SK-N-SH (cell line): ENCODE data around the gene C19orf73. TPM values are rescaled to one million over a fixed set of nuclear protein-coding genes. Genes with fewer than 3 reads are reported as not detected.

Experiments used
- CTCF ChIA-PET: fragments of 300-600, 350-600 bp; formaldehyde crosslinking; extraction: SDS; loops from one replicate; lab custom pipeline; 2021; lab: Yijun Ruan, JAX
- POLR2A ChIA-PET: fragments of 350-600 bp; sonication (Branson Sonifier 250); formaldehyde crosslinking; extraction: SDS; loops from one replicate; lab custom pipeline; 2020; ENCODE audit warnings: antibody characterized with exemption, inconsistent platforms; lab: Yijun Ruan, JAX
- DNase-seq: peaks from one replicate; pipeline ENCODE4 v3.0.0; 2012
- H2AFZ ChIP-seq: fragments of 200-600 bp; sonication (generic); 2 replicates; pipeline ENCODE4 v1.8.1; 2016; ENCODE audit warnings: antibody characterized with exemption, mild to moderate bottlenecking, low read depth
- H3F3A ChIP-seq: fragments of 200-600 bp; sonication (generic); replicated peaks from 2 replicates; pipeline ENCODE3; 2016; ENCODE audit warnings: antibody characterized with exemption, mild to moderate bottlenecking; ENCODE audit not compliant: insufficient read depth
- H3K27ac ChIP-seq, 2 experiments: fragments of 200-500 bp in 1 of 2; fragments of 200-600 bp in 1 of 2; sonication (Bioruptor generic) in 1 of 2; sonication (generic), shearing (Covaris generic) in 1 of 2; 2 replicates each; pipeline versions ENCODE4 v1.5.1 to v1.6.1; 2014 to 2016; ENCODE audit warnings: low read depth in 2 of 2, inconsistent platforms in 1 of 2, low read length in 1 of 2, mild to moderate bottlenecking in 1 of 2, mixed read lengths in 1 of 2
- H3K27me3 ChIP-seq: fragments of 200-600 bp; sonication (generic), shearing (Covaris generic); 2 replicates; pipeline ENCODE4 v1.6.1; 2016; ENCODE audit warnings: mixed run types; ENCODE audit not compliant: insufficient read depth
- H3K36me3 ChIP-seq, 2 experiments: fragments of 200-500 bp in 1 of 2; fragments of 200-600 bp in 1 of 2; sonication (Bioruptor generic) in 1 of 2; sonication (generic) in 1 of 2; replicated peaks in 1 of 2; 2 replicates each; pipeline versions ENCODE3 to v1.5.1; 2014 to 2016; ENCODE audit warnings: low read length in 1 of 2, mild to moderate bottlenecking in 1 of 2; ENCODE audit not compliant: insufficient read depth in 2 of 2, control insufficient read depth in 1 of 2
- H3K4me1 ChIP-seq, 2 experiments: fragments of 200-500 bp in 1 of 2; fragments of 200-600 bp in 1 of 2; sonication (Bioruptor generic) in 1 of 2; sonication (generic), shearing (Covaris generic) in 1 of 2; 2 replicates each; pipeline versions ENCODE4 v1.5.1 to v1.6.1; 2014 to 2016; ENCODE audit warnings: low read depth in 1 of 2, low read length in 1 of 2, mixed run types in 1 of 2; ENCODE audit not compliant: insufficient read depth in 2 of 2, control insufficient read depth in 1 of 2
- H3K4me2 ChIP-seq: fragments of 200-600 bp; sonication (generic), shearing (Covaris generic); 2 replicates; pipeline ENCODE4 v1.6.1; 2017; ENCODE audit warnings: mixed run types
- H3K4me3 ChIP-seq, 2 experiments: fragments of 200-500 bp in 1 of 2; fragments of 200-600 bp in 1 of 2; sonication (Bioruptor generic) in 1 of 2; sonication (generic), shearing (Covaris generic) in 1 of 2; 2 replicates each; pipeline versions ENCODE4 v1.5.1 to v1.8.1; 2014 to 2016; ENCODE audit warnings: low read depth in 2 of 2, inconsistent platforms in 1 of 2, low read length in 1 of 2, mild to moderate bottlenecking in 1 of 2, mixed read lengths in 1 of 2, moderate library complexity in 1 of 2
- H3K79me2 ChIP-seq: fragments of 200-600 bp; sonication (generic); 2 replicates; pipeline ENCODE4 v1.8.1; 2017; ENCODE audit warnings: mild to moderate bottlenecking; ENCODE audit not compliant: insufficient read depth
- H3K9ac ChIP-seq: fragments of 200-600 bp; sonication (generic); 2 replicates; pipeline ENCODE4 v1.6.1; 2017; ENCODE audit warnings: mixed run types
- H3K9me2 ChIP-seq: fragments of 200-600 bp; sonication (generic); 2 replicates; pipeline ENCODE4 v1.6.1; 2017; ENCODE audit warnings: mixed run types
- H3K9me3 ChIP-seq: fragments of 200-600 bp; sonication (generic); 2 replicates; pipeline ENCODE4 v1.6.1; 2017; ENCODE audit warnings: mixed run types, mild to moderate bottlenecking, moderate library complexity
- H4K20me1 ChIP-seq: fragments of 200-600 bp; sonication (generic); 2 replicates; pipeline ENCODE4 v1.6.1; 2017; ENCODE audit warnings: mild to moderate bottlenecking, mixed run types; ENCODE audit not compliant: insufficient read depth
- CHD2 ChIP-seq: fragments of 150-350 bp; IDR thresholded peaks from 2 replicates; pipeline ENCODE4 v1.6.1; 2018; ENCODE audit warnings: low read length; ENCODE audit not compliant: partially characterized antibody
- ELF1 ChIP-seq: IDR thresholded peaks from 2 replicates; pipeline ENCODE4 v1.4.0; 2012
- EZH2phosphoT487 ChIP-seq: fragments of 200-600 bp; sonication (generic); IDR thresholded peaks from 2 replicates; pipeline ENCODE4 v1.6.1; 2017; ENCODE audit warnings: low read depth, mixed run types, mild to moderate bottlenecking, antibody characterized with exemption, moderate library complexity, borderline replicate concordance
- FOSL2 ChIP-seq: IDR thresholded peaks from 2 replicates; pipeline ENCODE4 v1.4.0; 2012; ENCODE audit warnings: low read depth, mild to moderate bottlenecking, moderate library complexity, borderline replicate concordance
- FOXJ3 ChIP-seq: sonication (generic); formaldehyde crosslinking; IDR thresholded peaks from 2 replicates; pipeline ENCODE4 v1.5.1; 2020; ENCODE audit warnings: mild to moderate bottlenecking, missing genetic modification reagents
- GABPA ChIP-seq: IDR thresholded peaks from 2 replicates; pipeline ENCODE4 v1.4.0; 2012; ENCODE audit warnings: low read depth, mild to moderate bottlenecking
- GATA2 ChIP-seq: sonication (generic); formaldehyde crosslinking; IDR thresholded peaks from 2 replicates; pipeline ENCODE4 v1.5.0; 2020; ENCODE audit warnings: mild to moderate bottlenecking, missing genetic modification reagents
- JUND ChIP-seq: IDR thresholded peaks from 2 replicates; pipeline ENCODE4 v1.4.0; 2012
- MEF2A ChIP-seq: IDR thresholded peaks from 2 replicates; pipeline ENCODE4 v1.4.0; 2012; ENCODE audit warnings: low read depth, borderline replicate concordance
- MXI1 ChIP-seq: IDR thresholded peaks from 2 replicates; pipeline ENCODE4 v1.6.1; 2012; ENCODE audit warnings: mild to moderate bottlenecking, low read depth, low read length, improper control_type of control experiment
- NRF1 ChIP-seq: IDR thresholded peaks from 2 replicates; pipeline ENCODE4 v1.6.1; 2012; ENCODE audit warnings: low read depth, mild to moderate bottlenecking, low read length
- PBX3 ChIP-seq: IDR thresholded peaks from 2 replicates; pipeline ENCODE4; 2012
- POLR2AphosphoS5 ChIP-seq: IDR thresholded peaks from 2 replicates; pipeline ENCODE4 v1.6.1; 2012; ENCODE audit warnings: low read depth, low read length
- RAD21 ChIP-seq: IDR thresholded peaks from 2 replicates; pipeline ENCODE4 v1.6.1; 2012; ENCODE audit warnings: mild to moderate bottlenecking, low read length
- RCOR1 ChIP-seq: fragments of 150-350 bp; IDR thresholded peaks from 2 replicates; pipeline ENCODE4 v1.6.1; 2017; ENCODE audit warnings: antibody characterized with exemption, low read length
- RFX5 ChIP-seq: IDR thresholded peaks from 2 replicates; pipeline ENCODE4 v1.6.1; 2012; ENCODE audit warnings: mild to moderate bottlenecking, improper control_type of control experiment, low read length
- RXRA ChIP-seq: IDR thresholded peaks from 2 replicates; pipeline ENCODE4 v1.4.0; 2012; ENCODE audit warnings: low read depth, mild to moderate bottlenecking, borderline replicate concordance
- SIN3A ChIP-seq: IDR thresholded peaks from 2 replicates; pipeline ENCODE4 v1.6.1; 2012; ENCODE audit warnings: low read depth, mild to moderate bottlenecking, low read length, moderate library complexity, borderline replicate concordance
- TCF12 ChIP-seq: IDR thresholded peaks from 2 replicates; pipeline ENCODE4 v1.4.0; 2012
- TEAD4 ChIP-seq: IDR thresholded peaks from 2 replicates; pipeline ENCODE4 v1.4.0; 2012; ENCODE audit warnings: mild to moderate bottlenecking, borderline replicate concordance; ENCODE audit not compliant: insufficient read depth
- WGBS: methylation state at CpG from one replicate; pipeline ENCODE4 v1.1.6; 2017; ENCODE audit warnings: low lambda C conversion rate; 5-methylcytosine and 5-hydroxymethylcytosine counted together
- polyA plus RNA-seq, 3 experiments: library from polyadenylated mRNA; depleted of rRNA; stranded (reverse); fragments of >200 nt; gene quantifications; 2 replicates each; pipeline ENCODE4 v1.2.3, GENCODE V29; 2012

The C19orf73 gene
- polyA plus RNA-seq, 1 of the 3 experiments (the other 2 are of a cell fraction) = 3.0 TPM

DNA sequence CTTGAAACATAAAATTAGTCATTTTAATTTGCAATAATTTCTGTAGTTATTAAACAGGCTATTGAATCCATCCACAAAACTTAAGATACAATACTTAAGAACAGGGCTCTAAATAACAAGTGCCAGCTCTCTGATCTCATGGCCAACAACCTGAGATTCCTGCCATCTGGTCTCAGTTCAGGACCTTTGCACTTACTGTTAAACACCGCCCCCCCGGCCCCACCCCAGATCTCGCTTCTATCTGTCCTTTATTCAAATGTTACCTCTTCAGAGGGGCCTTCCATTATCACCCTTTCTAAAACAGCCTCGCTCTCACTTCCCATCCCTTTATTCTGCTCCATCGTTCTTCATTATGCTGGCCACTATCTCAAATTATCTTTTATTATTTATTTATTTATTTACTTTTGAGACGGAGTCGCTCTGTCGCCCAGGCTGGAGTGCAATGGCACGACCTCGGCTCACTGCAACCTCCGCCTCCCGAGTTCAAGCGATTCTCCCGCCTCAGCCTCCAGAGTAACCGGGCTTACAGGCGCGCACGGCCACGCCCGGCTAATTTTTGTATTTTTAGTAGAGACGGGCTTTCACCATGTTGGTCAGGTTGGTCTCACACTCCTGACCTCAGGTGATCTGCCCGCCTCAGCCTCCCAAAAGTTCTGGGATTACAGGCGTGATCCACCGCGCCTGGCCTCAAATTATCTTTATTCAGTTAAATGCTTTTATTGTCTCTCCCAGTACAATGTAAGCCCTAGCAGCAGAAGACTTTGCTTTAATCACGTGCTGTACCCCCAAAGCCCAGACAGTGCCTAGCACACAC, 34.5 kb downstream of the C19orf73 start (continued):
- TF ChIP-seq JUND (no peak), SIN3A (no peak), GABPA (no peak), FOXJ3 (CRISPR knock-in tag) (no peak), RAD21 (no peak), PBX3 (no peak), MEF2A (no peak), FOSL2 (no peak), RCOR1 (no peak)
- TF ChIP-seq, all 33 proteins: peak for 0

DNA sequence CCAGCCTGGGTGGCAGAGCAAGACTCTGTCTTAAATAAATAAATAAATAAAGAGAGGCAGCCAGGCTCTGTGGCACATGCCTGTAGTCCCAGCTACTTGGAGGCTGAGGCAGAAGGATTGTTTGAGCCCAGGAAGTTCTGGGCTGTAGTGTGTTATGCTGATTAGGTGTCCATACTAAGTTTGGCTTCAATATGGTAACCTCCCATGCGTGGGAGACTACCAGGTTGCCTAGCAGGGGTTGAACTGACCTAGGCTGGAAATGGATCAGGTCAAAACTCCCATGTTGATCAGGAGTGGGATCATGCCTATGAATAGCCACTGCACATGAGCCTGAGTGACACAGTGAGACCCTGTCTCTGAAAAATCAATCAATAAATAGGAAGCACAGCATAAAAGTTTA, 37.7 kb downstream of the C19orf73 start:
- H3K4me2 ChIP-seq = no peak overlapping the region
- H3K4me3 ChIP-seq = no peak overlapping the region
- 60% methylated on average over 1 of the region's 1 CpG for WGBS
- peaks cover 14% of the 10 kb centered on the region for H3K79me2 ChIP-seq
- peaks cover 8% of the 10 kb centered on the region for H4K20me1 ChIP-seq
- no peaks in the 10 kb centered on the region for H3K36me3 ChIP-seq
- no peak for DNase-seq
- H3K4me1 ChIP-seq = peaks cover under 1 to 6% of the 10 kb centered on the region in 2 experiments; a peak in 1 of 4 replicates
- peaks cover 8% of the 10 kb centered on the region for H3F3A ChIP-seq
- H3K9me3 ChIP-seq = no peaks in the 10 kb centered on the region
- H3K9ac ChIP-seq = no peak overlapping the region
- H3K9me2 ChIP-seq = no peaks in the 10 kb centered on the region
- no peaks in the 10 kb centered on the region for H3K27me3 ChIP-seq
- POLR2A ChIA-PET = no interaction called here
- no peak overlapping the region for H3K27ac ChIP-seq
- CTCF ChIA-PET = interaction anchor here (1.3 to 2.2 kb wide), 4 partner anchors 8 to 118 kb away, joined by 3 to 9 read pairs (median 6); no protein-coding TSS in a partner anchor
- H2AFZ ChIP-seq = no peak overlapping the region
- no peak for TF ChIP-seq CHD2
- no peak for TF ChIP-seq MEF2A
- TF ChIP-seq TEAD4 = no peak
- TF ChIP-seq JUND = no peak
- no peak for TF ChIP-seq RFX5
- no peak for TF ChIP-seq RXRA
- no peak for TF ChIP-seq NRF1
- no peak for TF ChIP-seq GATA2 (CRISPR knock-in tag)
- no peak for TF ChIP-seq POLR2AphosphoS5
- TF ChIP-seq FOXJ3 (CRISPR knock-in tag) = no peak
- TF ChIP-seq RCOR1 = no peak
- TF ChIP-seq EZH2phosphoT487 = no peak
- TF ChIP-seq TCF12 = no peak
- TF ChIP-seq ELF1 = no peak
- TF ChIP-seq PBX3 = no peak
- no peak for TF ChIP-seq MXI1
